HCT116 (cell line): Measurements from ENCODE around the gene FOXO6. TPM values are rescaled to one million over a fixed set of nuclear protein-coding genes. Genes with fewer than 3 reads are reported as not detected.
A peak's percentile ranks its signal among the peaks of the same experiment; 100 is the strongest.

ENCODE experiments used
- ATAC-seq: fragments of 200-7000 bp; cut with Tn5 transposase; 2 replicates; pipeline ENCODE4 v1.9.1; 2020; ENCODE audit warnings: mild to moderate bottlenecking, moderate library complexity
- BruUV-seq: library from RNA; stranded (reverse); fragments of 400-500 nt; replicated peaks from 2 replicates; lab custom pipeline; 2021; lab: Mats Ljungman, UMichigan
- CTCF ChIA-PET: fragments of 300-600 bp; sonication (Branson Sonifier 250); formaldehyde crosslinking; loops from one replicate; lab custom pipeline; 2021; ENCODE audit warnings: antibody characterized with exemption; lab: Charles Lee
- POLR2A ChIA-PET: fragments of 300-600, 350-600 bp; sonication (Branson Sonifier 250); formaldehyde crosslinking; loops from one replicate; lab custom pipeline; 2021; ENCODE audit warnings: antibody characterized with exemption; lab: Charles Lee
- RAD21 ChIA-PET, 2 experiments: fragments of 300-600 bp; sonication (Branson Sonifier 250); formaldehyde crosslinking; loops; one replicate each; lab custom pipeline; 2023; ENCODE audit warnings: low total read pairs in 2 of 2; ENCODE audit not compliant: uncharacterized antibody in 2 of 2, unreplicated experiment in 2 of 2, low non-redundant PET in 1 of 2; lab: Charles Lee
- DNase-seq: peaks from one replicate; pipeline ENCODE4 v3.0.0-alpha.2; 2010; ENCODE audit warnings: low read depth, low spot score
- H2AFZ ChIP-seq: fragments of 200-600 bp; shearing (Covaris generic), sonication (generic); 2 replicates; pipeline ENCODE4 v1.6.1; 2017; ENCODE audit warnings: low read depth, mixed run types, mixed read lengths, antibody characterized with exemption, low read length; ENCODE audit not compliant: poor library complexity, severe bottlenecking
- H3K27ac ChIP-seq: 2 replicates; pipeline ENCODE4 v1.5.1; 2012; ENCODE audit warnings: low read depth, low read length
- H3K27me3 ChIP-seq: fragments of 200-600 bp; sonication (generic); 2 replicates; pipeline ENCODE4 v1.6.1; 2016; ENCODE audit warnings: mixed run types, low read length, mixed read lengths; ENCODE audit not compliant: insufficient read depth
- H3K36me3 ChIP-seq, 2 experiments: fragments of 200-500 bp in 1 of 2; fragments of 200-600 bp in 1 of 2; sonication (Bioruptor generic) in 1 of 2; sonication (generic) in 1 of 2; 2 replicates each; pipeline versions ENCODE4 v1.5.1 to v1.6.1; 2014 to 2016; ENCODE audit warnings: low read length in 2 of 2, inconsistent platforms in 1 of 2, mixed read lengths in 1 of 2, mixed run types in 1 of 2; ENCODE audit not compliant: insufficient read depth in 2 of 2, control insufficient read depth in 1 of 2
- H3K4me1 ChIP-seq, 2 experiments: fragments of 200-600 bp in 1 of 2; sonication (generic) in 1 of 2; 2 replicates each; pipeline versions ENCODE4 v1.5.1 to v1.6.1; 2012 to 2017; ENCODE audit warnings: low read length in 2 of 2, inconsistent platforms in 1 of 2, mild to moderate bottlenecking in 1 of 2, mixed read lengths in 1 of 2, mixed run types in 1 of 2, moderate library complexity in 1 of 2; ENCODE audit not compliant: insufficient read depth in 2 of 2, control insufficient read depth in 1 of 2
- H3K4me2 ChIP-seq: fragments of 200-600 bp; sonication (generic); 2 replicates; pipeline ENCODE4 v1.6.1; 2017; ENCODE audit warnings: mixed run types, low read length, mixed read lengths
- H3K4me3 ChIP-seq, 2 experiments: fragments of 200-600 bp in 1 of 2; sonication (generic) in 1 of 2; replicated peaks in 1 of 2; 2 replicates each; pipeline ENCODE4 v1.5.1; 2011 to 2016; ENCODE audit warnings: low read length in 2 of 2, control low read depth in 1 of 2, low read depth in 1 of 2, mild to moderate bottlenecking in 1 of 2, mixed read lengths in 1 of 2, mixed run types in 1 of 2
- H3K79me2 ChIP-seq: fragments of 200-600 bp; sonication (generic); 2 replicates; pipeline ENCODE4 v1.6.1; 2017; ENCODE audit warnings: mild to moderate bottlenecking, mixed run types, low read length, moderate library complexity, mixed read lengths; ENCODE audit not compliant: insufficient read depth
- H3K9ac ChIP-seq: fragments of 200-600 bp; sonication (generic); 2 replicates; pipeline ENCODE4 v1.6.1; 2016; ENCODE audit warnings: low read length, mixed read lengths
- H3K9me2 ChIP-seq: fragments of 200-600 bp; sonication (generic), shearing (Covaris generic); 2 replicates; pipeline ENCODE4 v1.6.1; 2017; ENCODE audit warnings: mixed run types, mild to moderate bottlenecking, moderate library complexity; ENCODE audit not compliant: insufficient read depth
- H3K9me3 ChIP-seq, 2 experiments: fragments of 200-500 bp in 1 of 2; fragments of 200-600 bp in 1 of 2; sonication (Bioruptor generic) in 1 of 2; sonication (generic) in 1 of 2; 2 replicates each; pipeline ENCODE4 v1.6.1; 2014 to 2017; ENCODE audit warnings: low read length in 2 of 2, mixed read lengths in 2 of 2, inconsistent platforms in 1 of 2, low read depth in 1 of 2, mild to moderate bottlenecking in 1 of 2, mixed run types in 1 of 2, moderate library complexity in 1 of 2; ENCODE audit not compliant: control insufficient read depth in 1 of 2, insufficient read depth in 1 of 2
- H4K20me1 ChIP-seq: fragments of 200-600 bp; sonication (generic), shearing (Covaris generic); 2 replicates; pipeline ENCODE4 v1.6.1; 2017; ENCODE audit warnings: mixed run types, mild to moderate bottlenecking, moderate library complexity; ENCODE audit not compliant: insufficient read depth
- CBX3 ChIP-seq: IDR thresholded peaks from 2 replicates; pipeline ENCODE4 v1.6.1; 2012; ENCODE audit warnings: low read depth
- FOSL1 ChIP-seq: IDR thresholded peaks from 2 replicates; pipeline ENCODE4 v1.6.1; 2012; ENCODE audit warnings: low read depth
- POLR2A ChIP-seq: IDR thresholded peaks from 2 replicates; pipeline ENCODE4 v1.7.0; 2011; ENCODE audit warnings: borderline replicate concordance; ENCODE audit not compliant: insufficient read depth, insufficient read length; ENCODE audit errors: extremely low read depth
- POLR2AphosphoS5 ChIP-seq: IDR thresholded peaks from 2 replicates; pipeline ENCODE4 v1.6.1; 2011; ENCODE audit warnings: mild to moderate bottlenecking, low read depth, low read length, moderate library complexity
- RAD21 ChIP-seq: IDR thresholded peaks from 2 replicates; pipeline ENCODE4 v1.6.1; 2012; ENCODE audit warnings: low read depth, mild to moderate bottlenecking
- ZFX ChIP-seq: fragments of 450-650 bp; IDR thresholded peaks from 2 replicates; pipeline ENCODE4 v1.6.1; 2017
- intact Hi-C: fragments of 100-400 bp; cut with micrococcal nuclease; formaldehyde crosslinking; loops from 2 replicates; pipeline ENCODE4 v1.10.0; 2022
- total RNA-seq: library from RNA; stranded (reverse); gene quantifications from one replicate; pipeline ENCODE4 v1.2.1, GENCODE V29; 2021; ENCODE audit not compliant: unreplicated experiment
- TF ChIP-seq, protein P1 (sequence below): IDR thresholded peaks from 2 replicates; pipeline ENCODE4 v1.6.1; 2012
- TF ChIP-seq, protein P2 (sequence below): IDR thresholded peaks from 2 replicates; pipeline ENCODE4 v1.6.1; 2012; ENCODE audit warnings: low read depth
- TF ChIP-seq, protein P3 (sequence below): IDR thresholded peaks from 2 replicates; pipeline ENCODE4 v1.6.1; 2012

The FOXO6 gene
- total RNA-seq, 1 experiment from 2014 or later = 7.0 TPM

DNA sequence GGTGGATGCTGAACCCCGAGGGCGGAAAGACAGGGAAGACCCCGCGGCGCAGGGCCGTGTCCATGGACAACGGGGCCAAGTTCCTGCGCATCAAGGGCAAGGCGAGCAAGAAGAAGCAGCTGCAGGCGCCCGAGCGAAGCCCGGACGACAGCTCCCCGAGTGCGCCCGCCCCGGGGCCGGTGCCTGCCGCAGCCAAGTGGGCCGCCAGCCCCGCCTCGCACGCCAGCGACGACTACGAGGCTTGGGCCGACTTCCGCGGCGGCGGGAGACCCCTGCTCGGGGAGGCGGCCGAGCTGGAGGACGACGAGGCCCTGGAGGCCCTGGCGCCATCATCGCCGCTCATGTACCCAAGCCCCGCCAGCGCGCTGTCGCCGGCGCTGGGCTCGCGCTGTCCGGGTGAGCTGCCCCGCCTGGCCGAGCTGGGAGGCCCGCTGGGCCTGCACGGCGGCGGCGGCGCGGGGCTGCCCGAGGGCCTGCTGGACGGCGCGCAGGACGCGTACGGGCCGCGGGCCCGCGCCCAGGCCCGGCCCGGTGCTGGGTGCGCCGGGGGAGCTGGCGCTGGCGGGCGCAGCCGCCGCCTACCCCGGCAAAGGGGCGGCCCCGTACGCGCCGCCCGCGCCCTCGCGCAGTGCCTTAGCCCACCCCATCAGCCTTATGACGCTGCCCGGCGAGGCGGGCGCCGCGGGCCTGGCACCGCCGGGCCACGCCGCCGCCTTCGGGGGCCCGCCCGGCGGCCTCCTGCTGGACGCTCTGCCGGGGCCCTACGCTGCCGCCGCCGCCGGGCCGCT, 20.7 kb downstream of the FOXO6 start:
- Histone ChIP-seq H3K9me2 (no peaks in the 10 kb centered on the region), H3K4me1 (peaks cover 10 to 32% of the 10 kb centered on the region in 2 experiments; a peak in 3 of 4 replicates), H3K79me2 (no peaks in the 10 kb centered on the region), H3K9me3 (no peaks in the 10 kb centered on the region), H2AFZ (no peak overlapping the region), H3K27ac (peak overlapping the region; percentile 93), H3K4me3 (peak overlapping the region; percentile 54 to 73), H3K27me3 (0 out of 2 replicates have a peak, but pooled peaks cover 3% of the 10 kb centered on the region), H3K4me2 (peak overlapping the region; percentile 95), H3K9ac (peak overlapping the region; percentile 79), H4K20me1 (no peaks in the 10 kb centered on the region)
- intact Hi-C loops = no loop called here
- ChIA-PET CTCF (interaction anchor here (0.7 to 1.1 kb wide), 2 partner anchors 36 to 134 kb away, joined by 3 read pairs; no protein-coding TSS in a partner anchor), POLR2A (interaction anchor here (1.2 to 1.5 kb wide), 2 partner anchors 9 to 21 kb away, joined by 3 read pairs; partner anchors contain the start of gene FOXO6), RAD21 (interaction anchor here in 1 of 2 experiments (0.7 kb wide), 1 partner anchor 51 kb away, joined by 3 read pairs; no protein-coding TSS in a partner anchor)
- ATAC-seq = peak; percentile 82
- BruUV-seq = no TSS peak
- no peak for TF ChIP-seq CBX3
- no peak for TF ChIP-seq RAD21
- TF ChIP-seq, protein P1, sequence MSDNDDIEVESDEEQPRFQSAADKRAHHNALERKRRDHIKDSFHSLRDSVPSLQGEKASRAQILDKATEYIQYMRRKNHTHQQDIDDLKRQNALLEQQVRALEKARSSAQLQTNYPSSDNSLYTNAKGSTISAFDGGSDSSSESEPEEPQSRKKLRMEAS = no peak
- TF ChIP-seq POLR2AphosphoS5 = peak; percentile 69; the same call in 1 of the 2 replicates
- TF ChIP-seq, protein P2, sequence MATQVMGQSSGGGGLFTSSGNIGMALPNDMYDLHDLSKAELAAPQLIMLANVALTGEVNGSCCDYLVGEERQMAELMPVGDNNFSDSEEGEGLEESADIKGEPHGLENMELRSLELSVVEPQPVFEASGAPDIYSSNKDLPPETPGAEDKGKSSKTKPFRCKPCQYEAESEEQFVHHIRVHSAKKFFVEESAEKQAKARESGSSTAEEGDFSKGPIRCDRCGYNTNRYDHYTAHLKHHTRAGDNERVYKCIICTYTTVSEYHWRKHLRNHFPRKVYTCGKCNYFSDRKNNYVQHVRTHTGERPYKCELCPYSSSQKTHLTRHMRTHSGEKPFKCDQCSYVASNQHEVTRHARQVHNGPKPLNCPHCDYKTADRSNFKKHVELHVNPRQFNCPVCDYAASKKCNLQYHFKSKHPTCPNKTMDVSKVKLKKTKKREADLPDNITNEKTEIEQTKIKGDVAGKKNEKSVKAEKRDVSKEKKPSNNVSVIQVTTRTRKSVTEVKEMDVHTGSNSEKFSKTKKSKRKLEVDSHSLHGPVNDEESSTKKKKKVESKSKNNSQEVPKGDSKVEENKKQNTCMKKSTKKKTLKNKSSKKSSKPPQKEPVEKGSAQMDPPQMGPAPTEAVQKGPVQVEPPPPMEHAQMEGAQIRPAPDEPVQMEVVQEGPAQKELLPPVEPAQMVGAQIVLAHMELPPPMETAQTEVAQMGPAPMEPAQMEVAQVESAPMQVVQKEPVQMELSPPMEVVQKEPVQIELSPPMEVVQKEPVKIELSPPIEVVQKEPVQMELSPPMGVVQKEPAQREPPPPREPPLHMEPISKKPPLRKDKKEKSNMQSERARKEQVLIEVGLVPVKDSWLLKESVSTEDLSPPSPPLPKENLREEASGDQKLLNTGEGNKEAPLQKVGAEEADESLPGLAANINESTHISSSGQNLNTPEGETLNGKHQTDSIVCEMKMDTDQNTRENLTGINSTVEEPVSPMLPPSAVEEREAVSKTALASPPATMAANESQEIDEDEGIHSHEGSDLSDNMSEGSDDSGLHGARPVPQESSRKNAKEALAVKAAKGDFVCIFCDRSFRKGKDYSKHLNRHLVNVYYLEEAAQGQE = no peak
- TF ChIP-seq POLR2A = no peak
- TF ChIP-seq, protein P3, sequence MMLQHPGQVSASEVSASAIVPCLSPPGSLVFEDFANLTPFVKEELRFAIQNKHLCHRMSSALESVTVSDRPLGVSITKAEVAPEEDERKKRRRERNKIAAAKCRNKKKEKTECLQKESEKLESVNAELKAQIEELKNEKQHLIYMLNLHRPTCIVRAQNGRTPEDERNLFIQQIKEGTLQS = no peak
- no peak for TF ChIP-seq FOSL1
- peak; percentile 77 for TF ChIP-seq ZFX
- TF ChIP-seq, all 23 proteins: peak for 2
- H3K36me3 ChIP-seq = no peaks in the 10 kb centered on the region
- peak; percentile 42 for DNase-seq
